Mesendoderm (in vitro differentiated cells): ENCODE results near the gene PPP1CA.
"Not testable (repeated sequence)": the region's sequence is repeated elsewhere in the genome, so short reads cannot be mapped to it uniquely, and the experiment has no call there.

Experiments
- DNase-seq: peaks from one replicate; pipeline ENCODE4 v3.0.0; 2013
- H2AK5ac ChIP-seq: 2 replicates; pipeline ENCODE4 v1.6.1; 2013; ENCODE audit warnings: low read length, inconsistent platforms
- H2BK120ac ChIP-seq: 2 replicates; pipeline ENCODE4 v1.6.1; 2013; ENCODE audit warnings: low read depth, mild to moderate bottlenecking, low read length, moderate library complexity, mixed read lengths
- H2BK15ac ChIP-seq: replicated peaks from 2 replicates; pipeline ENCODE4 v1.6.1; 2013; ENCODE audit warnings: low read depth, mild to moderate bottlenecking, moderate library complexity
- H2BK5ac ChIP-seq: 2 replicates; pipeline ENCODE4 v1.6.1; 2013; ENCODE audit warnings: low read length, inconsistent platforms
- H3K18ac ChIP-seq: 2 replicates; pipeline ENCODE4 v1.6.1; 2013; ENCODE audit warnings: mild to moderate bottlenecking, low read length, mixed read lengths
- H3K23ac ChIP-seq: one replicate; pipeline ENCODE4 v1.6.1; 2013; ENCODE audit warnings: low read length
- H3K27ac ChIP-seq: 2 replicates; pipeline ENCODE4 v1.5.1; 2013; ENCODE audit warnings: low read depth, mild to moderate bottlenecking, inconsistent platforms, low read length, moderate library complexity
- H3K27me3 ChIP-seq: 2 replicates; pipeline ENCODE4 v1.6.1; 2013; ENCODE audit warnings: low read length, control low read depth, mild to moderate bottlenecking, inconsistent platforms; ENCODE audit not compliant: insufficient read depth, poor library complexity
- H3K36me3 ChIP-seq: 2 replicates; pipeline ENCODE4 v1.6.1; 2013; ENCODE audit warnings: low read length, inconsistent platforms; ENCODE audit not compliant: control insufficient read depth, insufficient read depth
- H3K4ac ChIP-seq: one replicate; pipeline ENCODE4 v1.6.1; 2013; ENCODE audit warnings: low read depth, mild to moderate bottlenecking, low read length, moderate library complexity
- H3K4me1 ChIP-seq: 2 replicates; pipeline ENCODE4 v1.6.1; 2013; ENCODE audit warnings: low read depth, low read length, inconsistent platforms; ENCODE audit not compliant: control insufficient read depth
- H3K4me2 ChIP-seq: 2 replicates; pipeline ENCODE4 v1.6.1; 2013; ENCODE audit warnings: low read length
- H3K4me3 ChIP-seq: 2 replicates; pipeline ENCODE4 v1.5.1; 2013; ENCODE audit warnings: mild to moderate bottlenecking, low read length
- H3K56ac ChIP-seq: one replicate; pipeline ENCODE4 v1.6.1; 2013; ENCODE audit warnings: low read length
- H3K79me1 ChIP-seq: 2 replicates; pipeline ENCODE4 v1.6.1; 2013; ENCODE audit warnings: low read length, inconsistent platforms
- H3K79me2 ChIP-seq: 2 replicates; pipeline ENCODE4 v1.6.1; 2013; ENCODE audit warnings: mild to moderate bottlenecking, low read length; ENCODE audit not compliant: control insufficient read depth, insufficient read depth
- H3K9ac ChIP-seq: 2 replicates; pipeline ENCODE4 v1.6.1; 2013; ENCODE audit warnings: low read length, inconsistent platforms
- H4K5ac ChIP-seq: one replicate; pipeline ENCODE4 v1.6.1; 2013; ENCODE audit warnings: low read length
- H4K8ac ChIP-seq: one replicate; pipeline ENCODE4 v1.6.1; 2013; ENCODE audit warnings: low read depth, mild to moderate bottlenecking, control low read depth, low read length, moderate library complexity
- WGBS: extraction: QIAGEN DNeasy Blood & Tissue Kit; methylation state at CpG from one replicate; pipeline ENCODE4 v1.1.7; 2013; ENCODE audit warnings: low lambda C conversion rate, missing lambda C conversion rate; ENCODE audit not compliant: insufficient coverage; ENCODE audit errors: extremely low coverage; 5-methylcytosine and 5-hydroxymethylcytosine counted together

PPP1CA gene

DNA sequence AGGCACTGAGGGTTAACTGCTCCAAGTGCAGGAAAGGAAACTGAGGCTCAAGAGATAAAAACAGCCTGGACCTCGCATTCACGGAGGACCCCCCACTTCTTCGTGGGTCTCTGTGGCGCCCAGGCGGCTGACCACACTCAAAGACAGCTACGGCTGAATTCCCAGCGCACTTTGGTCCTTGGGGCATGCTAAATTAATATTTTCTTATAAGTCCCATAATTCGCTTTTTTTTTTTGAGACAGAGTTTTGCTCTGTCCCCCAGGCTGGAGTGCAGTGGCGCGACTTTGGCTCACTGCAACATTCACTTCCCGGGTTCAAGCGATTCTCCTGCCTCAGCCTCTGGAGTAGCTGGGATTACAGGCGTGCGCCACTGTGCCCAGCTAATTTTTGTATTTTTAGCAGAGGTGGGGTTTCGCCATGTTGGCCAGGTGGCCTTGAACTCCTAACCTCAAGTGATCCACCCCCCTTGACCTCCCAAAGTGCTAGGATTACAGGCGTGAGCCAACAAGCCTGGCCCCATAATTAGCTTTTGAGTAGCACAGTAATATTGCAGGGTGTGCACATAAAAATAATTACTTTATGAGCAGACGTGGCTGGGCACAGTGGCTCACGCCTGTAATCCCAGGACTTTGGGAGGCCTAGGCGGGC, 658 bp upstream of the PPP1CA start:
- H4K8ac ChIP-seq, H3K23ac ChIP-seq, H3K4ac ChIP-seq, H2AK5ac ChIP-seq, H3K4me1 ChIP-seq, H3K27me3 ChIP-seq, H2BK15ac ChIP-seq, H3K36me3 ChIP-seq, H2BK120ac ChIP-seq, H3K4me3 ChIP-seq, H4K5ac ChIP-seq, DNase-seq: not testable (repeated sequence)
- peak overlapping the region; percentile 71 for H3K9ac ChIP-seq
- H3K56ac ChIP-seq = peak overlapping the region; percentile 93
- WGBS = no CpG with 5 or more reads among the region's 19 CpGs
- H3K79me1 ChIP-seq = peaks cover 14% of the 10 kb centered on the region
- peak overlapping the region; percentile 56 for H3K27ac ChIP-seq
- peak overlapping the region; percentile 78 for H2BK5ac ChIP-seq
- peaks cover 17% of the 10 kb centered on the region for H3K79me2 ChIP-seq
- H3K4me2 ChIP-seq = peak overlapping the region; percentile 43
- H3K18ac ChIP-seq = peak overlapping the region; percentile 65

DNA sequence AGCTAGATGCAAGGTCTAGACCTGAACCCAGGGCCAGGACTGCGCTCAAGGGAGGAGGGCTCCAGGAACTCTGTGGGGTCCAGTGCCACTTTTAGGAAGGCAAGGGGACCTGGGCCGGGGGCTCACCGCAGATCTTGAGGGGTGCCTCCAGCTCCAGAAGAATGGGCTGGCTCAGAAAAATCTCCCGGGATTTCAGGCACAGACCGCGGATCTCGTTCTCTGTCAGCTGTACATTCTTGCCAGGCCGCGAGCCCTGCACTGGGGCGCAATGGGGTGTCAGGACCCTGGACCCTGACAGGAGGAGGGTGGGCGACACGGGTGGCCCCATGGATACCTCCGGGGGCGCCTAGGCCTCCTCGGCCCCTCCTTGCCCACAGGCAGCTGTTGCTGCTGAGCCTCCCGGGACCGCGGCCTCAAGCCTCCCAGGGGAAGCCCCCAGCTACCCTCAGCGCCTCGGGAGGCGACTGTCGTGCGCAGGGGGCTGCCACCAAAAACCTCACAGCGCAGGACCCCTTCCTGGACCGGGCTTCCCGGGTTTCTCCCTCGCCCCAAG, 640 bp downstream of the PPP1CA start:
- Histone ChIP-seq H2BK120ac (no peak overlapping the region), H3K4ac (peak overlapping the region; percentile 19), H2BK5ac (no peak overlapping the region), H3K9ac (peak overlapping the region; percentile 89), H2BK15ac (no peak overlapping the region), H4K5ac (no peak overlapping the region), H3K27ac (peak overlapping the region; percentile 91), H3K27me3 (no peaks in the 10 kb centered on the region), H3K23ac (peak overlapping the region; percentile 29), H3K36me3 (peaks cover 9% of the 10 kb centered on the region), H3K4me1 (peaks cover 8% of the 10 kb centered on the region), H4K8ac (no peak overlapping the region), H3K18ac (peak overlapping the region; percentile 94), H3K4me3 (peak overlapping the region; percentile 70), H2AK5ac (peak overlapping the region; percentile 30), H3K4me2 (peak overlapping the region; percentile 84), H3K56ac (peak overlapping the region; percentile 83), H3K79me1 (peaks cover 14% of the 10 kb centered on the region), H3K79me2 (peaks cover 17% of the 10 kb centered on the region)
- no CpG with 5 or more reads among the region's 27 CpGs for WGBS
- no peak for DNase-seq

DNA sequence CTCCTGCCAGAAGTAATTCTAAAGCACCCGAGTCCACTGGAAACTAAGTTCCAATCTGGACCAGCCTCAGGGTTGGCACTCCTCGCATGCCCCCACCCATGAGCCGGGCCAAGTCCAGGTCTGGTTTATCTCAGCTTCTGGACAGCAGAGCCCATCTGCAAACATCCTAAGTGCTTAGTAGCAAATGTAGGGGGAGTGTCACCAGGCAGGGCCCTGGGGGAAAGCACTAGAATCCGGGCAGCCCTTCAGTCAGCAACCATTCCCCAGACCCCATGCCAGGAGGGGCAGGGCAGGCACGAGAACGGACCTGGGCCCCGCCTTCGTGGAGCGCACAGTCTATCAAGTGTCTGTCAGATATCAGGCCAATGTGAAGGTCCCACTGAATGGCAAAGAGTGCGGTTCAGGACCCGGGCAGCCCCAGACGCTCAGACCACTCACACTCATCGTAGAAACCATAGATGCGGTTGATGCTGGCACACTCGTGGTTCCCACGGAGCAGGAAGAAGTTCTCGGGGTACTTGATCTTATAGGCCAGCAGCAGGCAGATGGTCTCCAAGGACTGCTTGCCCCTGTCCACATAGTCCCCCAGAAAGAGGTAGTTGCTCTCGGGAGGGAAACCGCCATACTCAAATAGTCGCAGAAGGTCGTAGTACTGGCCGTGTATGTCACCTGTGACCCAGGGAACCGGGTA, 1.3 kb downstream of the PPP1CA start:
- peak overlapping the region; percentile 84 for H3K4me2 ChIP-seq
- no peak overlapping the region for H2BK120ac ChIP-seq
- peaks cover 14% of the 10 kb centered on the region for H3K79me1 ChIP-seq
- DNase-seq = no peak
- no peak overlapping the region for H2BK5ac ChIP-seq
- no peak overlapping the region for H4K5ac ChIP-seq
- no peak overlapping the region for H3K27ac ChIP-seq
- H3K4me3 ChIP-seq = peak overlapping the region; percentile 70
- peaks cover 9% of the 10 kb centered on the region for H3K36me3 ChIP-seq
- no peak overlapping the region for H3K23ac ChIP-seq
- H2AK5ac ChIP-seq = peak overlapping the region; percentile 30
- WGBS = no CpG with 5 or more reads among the region's 23 CpGs
- H3K27me3 ChIP-seq = no peaks in the 10 kb centered on the region
- H3K4me1 ChIP-seq = peaks cover 8% of the 10 kb centered on the region
- H3K56ac ChIP-seq = peak overlapping the region; percentile 83
- H2BK15ac ChIP-seq = no peak overlapping the region
- H3K79me2 ChIP-seq = peaks cover 17% of the 10 kb centered on the region
- H3K4ac ChIP-seq = no peak overlapping the region
- no peak overlapping the region for H3K18ac ChIP-seq
- no peak overlapping the region for H4K8ac ChIP-seq
- peak overlapping the region; percentile 89 for H3K9ac ChIP-seq

GRCh38 chr11:67398661-67399563, 2.7 kb downstream of the PPP1CA start:
- Histone ChIP-seq H4K5ac (no peak overlapping the region), H3K4me3 (no peak overlapping the region), H3K4me1 (peaks cover 8% of the 10 kb centered on the region), H3K79me2 (peaks cover 17% of the 10 kb centered on the region), H3K4me2 (no peak overlapping the region), H3K79me1 (peaks cover 14% of the 10 kb centered on the region), H3K56ac (peak overlapping the region; percentile 49), H2BK120ac (no peak overlapping the region), H2BK5ac (no peak overlapping the region), H4K8ac (no peak overlapping the region), H3K4ac (no peak overlapping the region), H2BK15ac (no peak overlapping the region), H3K36me3 (peaks cover 9% of the 10 kb centered on the region), H3K27me3 (no peaks in the 10 kb centered on the region), H3K18ac (no peak overlapping the region), H3K27ac (no peak overlapping the region), H2AK5ac (no peak overlapping the region), H3K9ac (no peak overlapping the region), H3K23ac (no peak overlapping the region)
- WGBS = no CpG with 5 or more reads among the region's 31 CpGs
- DNase-seq = no peak

- H3K9ac ChIP-seq = no peak overlapping the region
- no peak overlapping the region for H3K4ac ChIP-seq
- H3K36me3 ChIP-seq = peaks cover 9% of the 10 kb centered on the region
- no peak overlapping the region for H3K4me2 ChIP-seq
- H4K8ac ChIP-seq = no peak overlapping the region
- no peak overlapping the region for H4K5ac ChIP-seq
- peaks cover 14% of the 10 kb centered on the region for H3K79me1 ChIP-seq
- DNase-seq = no peak
- H3K79me2 ChIP-seq = peaks cover 17% of the 10 kb centered on the region
- no peak overlapping the region for H2BK5ac ChIP-seq
- no CpG with 5 or more reads among the region's 24 CpGs for WGBS
- no peak overlapping the region for H2BK15ac ChIP-seq
- H3K18ac ChIP-seq = no peak overlapping the region
- H3K23ac ChIP-seq = no peak overlapping the region
- no peak overlapping the region for H3K27ac ChIP-seq
- H3K56ac ChIP-seq = no peak overlapping the region
- peaks cover 8% of the 10 kb centered on the region for H3K4me1 ChIP-seq
- no peak overlapping the region for H2AK5ac ChIP-seq
- no peaks in the 10 kb centered on the region for H3K27me3 ChIP-seq
- H2BK120ac ChIP-seq = no peak overlapping the region
- no peak overlapping the region for H3K4me3 ChIP-seq
Observed at GRCh38 chr11:67397986-67398660, 3.5 kb downstream of the PPP1CA start.
